ENCODE data around the gene H19. TPM values are rescaled to one million over a fixed set of nuclear protein-coding genes. Genes with fewer than 3 reads are reported as not detected.

The H19 gene
- total RNA-seq, 5 donors from 2014 or later (not counting 1 experiment from before 2014, with no cell fraction given) = 1.7 to 2.3 (median 2.0) TPM; not detected in 2

- Histone ChIP-seq H3K4me3 (ENCODE audit: control insufficient read depth in 1 of 2, extremely low read depth in 1 of 2, low read length in 1 of 2) (no peak overlapping the region), H3K27ac (ENCODE audit: low read length) (no peak overlapping the region), H3K4me1 (ENCODE audit: control insufficient read depth in 1 of 2, extremely low read depth in 1 of 2, insufficient read depth in 2 of 2, low read length in 2 of 2) (no peaks in the 10 kb centered on the region), H3K9me3 (no peaks in the 10 kb centered on the region), H3K36me3 (ENCODE audit: control insufficient read depth in 2 of 2, extremely low read depth in 1 of 2, insufficient read depth in 1 of 2, low read length in 1 of 2) (no peaks in the 10 kb centered on the region), H3K27me3 (replicated peaks in 1 of 2; ENCODE audit: control insufficient read depth in 2 of 2, extremely low read depth in 1 of 2, insufficient read depth in 2 of 2, low read length in 1 of 2) (no peaks in the 10 kb centered on the region)
- DNase-seq (no peak), ATAC-seq (replicated peaks in 1 of 4) (no peak)
- H3K36me3 Mint-ChIP-seq = no peaks in the 10 kb centered on the region
- no peaks in the 10 kb centered on the region for H3K9me3 Mint-ChIP-seq
- H3K27me3 Mint-ChIP-seq = no peaks in the 10 kb centered on the region
- H3K27ac Mint-ChIP-seq = no peak overlapping the region
- H3K4me3 Mint-ChIP-seq = no peak overlapping the region
- H3K4me1 Mint-ChIP-seq = no peaks in the 10 kb centered on the region
- no CpG with 5 or more reads among the region's 10 CpGs for WGBS (ENCODE audit: insufficient coverage)
- ChIA-PET POLR2A (interaction anchor here in 1 of 2 donors (0.6 kb wide), 1 partner anchor 304 kb away, joined by 4 read pairs; no protein-coding TSS in a partner anchor), CTCF (interaction anchor here in 1 of 2 donors (1.4 kb wide), 1 partner anchor 120 kb away, joined by 4 read pairs; no protein-coding TSS in a partner anchor)
These were observed 33.4 kb upstream of the H19 start for GRCh38 chr11:2031058-2031457.

GRCh38 chr11:2027708-2028107 lies 30.1 kb upstream of the H19 start:
- ATAC-seq (replicated peaks in 1 of 4) (no peak), DNase-seq (no peak)
- ChIA-PET CTCF (interaction anchor here in 1 of 2 donors (0.7 kb wide), 1 partner anchor 254 kb away, joined by 3 read pairs; no protein-coding TSS in a partner anchor), POLR2A (no interaction called here)
- no peaks in the 10 kb centered on the region for H3K27me3 ChIP-seq (replicated peaks in 1 of 2; ENCODE audit: control insufficient read depth in 2 of 2, extremely low read depth in 1 of 2, insufficient read depth in 2 of 2, low read length in 1 of 2)
- no CpG with 5 or more reads among the region's 15 CpGs for WGBS (ENCODE audit: insufficient coverage)
- H3K36me3 ChIP-seq (ENCODE audit: control insufficient read depth in 2 of 2, extremely low read depth in 1 of 2, insufficient read depth in 1 of 2, low read length in 1 of 2) = no peaks in the 10 kb centered on the region
- no peak overlapping the region for H3K4me3 Mint-ChIP-seq
- H3K9me3 ChIP-seq = no peaks in the 10 kb centered on the region
- H3K4me3 ChIP-seq (ENCODE audit: control insufficient read depth in 1 of 2, extremely low read depth in 1 of 2, low read length in 1 of 2) = no peak overlapping the region
- no peaks in the 10 kb centered on the region for H3K36me3 Mint-ChIP-seq
- no peaks in the 10 kb centered on the region for H3K27me3 Mint-ChIP-seq
- no peaks in the 10 kb centered on the region for H3K4me1 ChIP-seq (ENCODE audit: control insufficient read depth in 1 of 2, extremely low read depth in 1 of 2, insufficient read depth in 2 of 2, low read length in 2 of 2)
- H3K9me3 Mint-ChIP-seq = no peaks in the 10 kb centered on the region
- no peak overlapping the region for H3K27ac ChIP-seq (ENCODE audit: low read length)
- H3K4me1 Mint-ChIP-seq = no peaks in the 10 kb centered on the region
- no peak overlapping the region for H3K27ac Mint-ChIP-seq

GRCh38 chr11:2015025-2015424 lies 17.4 kb upstream of the H19 start:
- Histone ChIP-seq H3K9me3 (no peaks in the 10 kb centered on the region), H3K4me3 (ENCODE audit: control insufficient read depth in 1 of 2, extremely low read depth in 1 of 2, low read length in 1 of 2) (no peak overlapping the region), H3K27ac (ENCODE audit: low read length) (no peak overlapping the region), H3K4me1 (ENCODE audit: control insufficient read depth in 1 of 2, extremely low read depth in 1 of 2, insufficient read depth in 2 of 2, low read length in 2 of 2) (no peaks in the 10 kb centered on the region), H3K36me3 (ENCODE audit: control insufficient read depth in 2 of 2, extremely low read depth in 1 of 2, insufficient read depth in 1 of 2, low read length in 1 of 2) (no peaks in the 10 kb centered on the region), H3K27me3 (replicated peaks in 1 of 2; ENCODE audit: control insufficient read depth in 2 of 2, extremely low read depth in 1 of 2, insufficient read depth in 2 of 2, low read length in 1 of 2) (no peaks in the 10 kb centered on the region)
- CTCF ChIA-PET = no interaction called here
- ATAC-seq (replicated peaks in 1 of 4) (no peak), DNase-seq (no peak)
- no CpG with 5 or more reads among the region's 14 CpGs for WGBS (ENCODE audit: insufficient coverage)
- no peak overlapping the region for H3K27ac Mint-ChIP-seq
- no peaks in the 10 kb centered on the region for H3K4me1 Mint-ChIP-seq
- H3K27me3 Mint-ChIP-seq = no peaks in the 10 kb centered on the region
- H3K9me3 Mint-ChIP-seq = no peaks in the 10 kb centered on the region
- H3K36me3 Mint-ChIP-seq = no peaks in the 10 kb centered on the region
- H3K4me3 Mint-ChIP-seq = no peak overlapping the region
- POLR2A ChIA-PET = no interaction called here

- no CpG with 5 or more reads among the region's 25 CpGs for WGBS (ENCODE audit: insufficient coverage)
- H3K4me3 ChIP-seq (ENCODE audit: control insufficient read depth in 1 of 2, extremely low read depth in 1 of 2, low read length in 1 of 2) = no peak overlapping the region
- CTCF ChIA-PET = no interaction called here
- POLR2A ChIA-PET = no interaction called here
- no peak overlapping the region for H3K27ac Mint-ChIP-seq
- H3K4me1 Mint-ChIP-seq = no peaks in the 10 kb centered on the region
- DNase-seq = no peak
- no peak for ATAC-seq (replicated peaks in 1 of 4)
- no peaks in the 10 kb centered on the region for H3K36me3 Mint-ChIP-seq
- no peak overlapping the region for H3K27ac ChIP-seq (ENCODE audit: low read length)
- H3K4me1 ChIP-seq (ENCODE audit: control insufficient read depth in 1 of 2, extremely low read depth in 1 of 2, insufficient read depth in 2 of 2, low read length in 2 of 2) = no peaks in the 10 kb centered on the region
- H3K9me3 ChIP-seq = no peaks in the 10 kb centered on the region
- H3K9me3 Mint-ChIP-seq = no peaks in the 10 kb centered on the region
- H3K36me3 ChIP-seq (ENCODE audit: control insufficient read depth in 2 of 2, extremely low read depth in 1 of 2, insufficient read depth in 1 of 2, low read length in 1 of 2) = no peaks in the 10 kb centered on the region
- no peaks in the 10 kb centered on the region for H3K27me3 ChIP-seq (replicated peaks in 1 of 2; ENCODE audit: control insufficient read depth in 2 of 2, extremely low read depth in 1 of 2, insufficient read depth in 2 of 2, low read length in 1 of 2)
- no peaks in the 10 kb centered on the region for H3K27me3 Mint-ChIP-seq
- no peak overlapping the region for H3K4me3 Mint-ChIP-seq
These were observed 14.8 kb upstream of the H19 start for GRCh38 chr11:2012440-2012839.

- ATAC-seq (replicated peaks in 1 of 4) = no peak
- no peak overlapping the region for H3K27ac ChIP-seq (ENCODE audit: low read length)
- no peak overlapping the region for H3K4me3 ChIP-seq (ENCODE audit: control insufficient read depth in 1 of 2, extremely low read depth in 1 of 2, low read length in 1 of 2)
- H3K9me3 ChIP-seq = no peaks in the 10 kb centered on the region
- H3K27ac Mint-ChIP-seq = no peak overlapping the region
- H3K36me3 Mint-ChIP-seq = no peaks in the 10 kb centered on the region
- no peaks in the 10 kb centered on the region for H3K4me1 ChIP-seq (ENCODE audit: control insufficient read depth in 1 of 2, extremely low read depth in 1 of 2, insufficient read depth in 2 of 2, low read length in 2 of 2)
- H3K4me1 Mint-ChIP-seq = no peaks in the 10 kb centered on the region
- no peak for DNase-seq
- no peaks in the 10 kb centered on the region for H3K36me3 ChIP-seq (ENCODE audit: control insufficient read depth in 2 of 2, extremely low read depth in 1 of 2, insufficient read depth in 1 of 2, low read length in 1 of 2)
- ChIA-PET CTCF (no interaction called here), POLR2A (no interaction called here)
- WGBS (ENCODE audit: insufficient coverage) = no CpG with 5 or more reads among the region's 13 CpGs
- no peaks in the 10 kb centered on the region for H3K27me3 ChIP-seq (replicated peaks in 1 of 2; ENCODE audit: control insufficient read depth in 2 of 2, extremely low read depth in 1 of 2, insufficient read depth in 2 of 2, low read length in 1 of 2)
- no peaks in the 10 kb centered on the region for H3K27me3 Mint-ChIP-seq
- H3K4me3 Mint-ChIP-seq = no peak overlapping the region
- H3K9me3 Mint-ChIP-seq = no peaks in the 10 kb centered on the region
These were observed 6.8 kb upstream of the H19 start for GRCh38 chr11:2004466-2004865.

GRCh38 chr11:2002807-2003206 lies 5.2 kb upstream of the H19 start:
- no peaks in the 10 kb centered on the region for H3K36me3 ChIP-seq (ENCODE audit: control insufficient read depth in 2 of 2, extremely low read depth in 1 of 2, insufficient read depth in 1 of 2, low read length in 1 of 2)
- no peaks in the 10 kb centered on the region for H3K27me3 ChIP-seq (replicated peaks in 1 of 2; ENCODE audit: control insufficient read depth in 2 of 2, extremely low read depth in 1 of 2, insufficient read depth in 2 of 2, low read length in 1 of 2)
- ChIA-PET CTCF (interaction anchor here in 1 of 2 donors (1.7 to 1.8 kb wide), 2 partner anchors 309 to 350 kb away, joined by 10 to 13 read pairs; no protein-coding TSS in a partner anchor), POLR2A (no interaction called here)
- no peak overlapping the region for H3K27ac ChIP-seq (ENCODE audit: low read length)
- DNase-seq (no peak), ATAC-seq (replicated peaks in 1 of 4) (peak; percentile 34 to 64 (median 60))
- Mint-ChIP-seq H3K4me1 (no peaks in the 10 kb centered on the region), H3K4me3 (no peak overlapping the region), H3K9me3 (no peaks in the 10 kb centered on the region), H3K27me3 (no peaks in the 10 kb centered on the region), H3K36me3 (no peaks in the 10 kb centered on the region), H3K27ac (no peak overlapping the region)
- no peaks in the 10 kb centered on the region for H3K4me1 ChIP-seq (ENCODE audit: control insufficient read depth in 1 of 2, extremely low read depth in 1 of 2, insufficient read depth in 2 of 2, low read length in 2 of 2)
- H3K9me3 ChIP-seq = no peaks in the 10 kb centered on the region
- no peak overlapping the region for H3K4me3 ChIP-seq (ENCODE audit: control insufficient read depth in 1 of 2, extremely low read depth in 1 of 2, low read length in 1 of 2)
- WGBS (ENCODE audit: insufficient coverage) = no CpG with 5 or more reads among the region's 19 CpGs
